ENCODE results near the gene SKIL.

DNA sequence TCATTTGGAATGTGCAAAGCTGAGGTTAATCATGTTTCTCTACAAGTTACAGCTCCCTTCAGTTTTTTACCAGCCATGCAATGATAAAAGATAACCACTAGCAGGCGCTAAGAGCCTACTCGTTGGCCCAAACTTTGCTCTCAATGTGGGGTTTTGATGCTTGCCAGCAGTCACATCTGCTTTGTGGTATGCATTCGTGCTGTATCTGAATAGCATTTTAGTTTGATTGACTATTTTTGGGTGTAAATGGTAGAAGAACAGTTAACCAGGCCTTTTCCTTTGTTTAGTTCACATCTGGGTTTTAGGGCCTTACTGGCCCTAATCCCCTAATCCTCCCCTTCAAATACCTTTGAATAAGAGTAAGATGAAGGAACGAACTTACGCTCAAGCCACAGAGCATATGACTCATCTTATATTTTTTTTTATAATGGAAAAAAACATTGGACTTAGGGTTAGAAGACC is 56.7 kb downstream of the SKIL start:
- no peak for TF ChIP-seq EZH2 (IDR thresholded peaks at IDR 0.05)
- no peak for TF ChIP-seq POLR2AphosphoS5 (IDR thresholded peaks at IDR 0.05; ENCODE audit: borderline replicate concordance, low read depth, low read length)
- no peak for TF ChIP-seq FOXP2 (optimal IDR thresholded peaks at IDR 0.05; ENCODE audit: control extremely low read depth, extremely low read length, insufficient read depth)

All from SK-N-MC (cell line).